Skeletal muscle tissue (tissue), 4 donors: ENCODE results near the gene THOP1. TPM values are rescaled to one million over a fixed set of nuclear protein-coding genes. Genes with fewer than 3 reads are reported as not detected.
A peak's percentile ranks its signal among the peaks of the same experiment; 100 is the strongest.

Experiments
- H3K27ac ChIP-seq: one replicate; pipeline ENCODE4 v1.7.0; 2013; ENCODE audit warnings: mild to moderate bottlenecking, low read depth, low read length, inconsistent platforms
- H3K27me3 ChIP-seq, 3 donors: one replicate each; pipeline ENCODE4 v1.7.0; 2013; ENCODE audit warnings: low read length in 3 of 3; ENCODE audit not compliant: control insufficient read depth in 3 of 3, insufficient read depth in 3 of 3
- H3K36me3 ChIP-seq, 3 donors: one replicate each; pipeline ENCODE4 v1.7.0; 2013; ENCODE audit warnings: low read length in 3 of 3; ENCODE audit not compliant: control insufficient read depth in 3 of 3, insufficient read depth in 3 of 3
- H3K4me1 ChIP-seq, 3 donors: one replicate each; pipeline ENCODE4 v1.7.0; 2013; ENCODE audit warnings: low read length in 3 of 3, mild to moderate bottlenecking in 3 of 3; ENCODE audit not compliant: control insufficient read depth in 3 of 3, insufficient read depth in 3 of 3
- H3K4me3 ChIP-seq, 3 donors: one replicate each; pipeline ENCODE4 v1.7.0; 2013; ENCODE audit warnings: low read length in 3 of 3
- H3K9ac ChIP-seq, 3 donors: one replicate each; pipeline ENCODE4 v1.7.0; 2013; ENCODE audit warnings: low read length in 3 of 3, mild to moderate bottlenecking in 3 of 3, moderate library complexity in 2 of 3, low read depth in 1 of 3
- H3K9me3 ChIP-seq, 3 donors: one replicate each; pipeline ENCODE4 v1.7.0; 2013; ENCODE audit warnings: low read length in 3 of 3; ENCODE audit not compliant: control insufficient read depth in 3 of 3
- total RNA-seq: library from RNA; depleted of rRNA; stranded (reverse); fragments of >200 nt; gene quantifications from one replicate; pipeline ENCODE4 v1.2.3, GENCODE V29; 2014
- donor health status: Osteomylitis.

The THOP1 gene
- total RNA-seq, 1 donor from 2014 or later = 34.4 TPM

- Histone ChIP-seq H3K27me3 (no peaks in the 10 kb centered on the region), H3K27ac (no peak overlapping the region), H3K4me3 (no peak overlapping the region), H3K36me3 (peaks cover 51 to 65% (median 55%) of the 10 kb centered on the region in 3 donors), H3K9me3 (no peaks in the 10 kb centered on the region), H3K9ac (no peak overlapping the region), H3K4me1 (no peaks in the 10 kb centered on the region)
These were observed 23.2 kb upstream of the THOP1 start for GRCh38 chr19:2761876-2762782.

- Histone ChIP-seq H3K9ac (no peak overlapping the region), H3K9me3 (no peaks in the 10 kb centered on the region), H3K4me1 (no peaks in the 10 kb centered on the region), H3K27ac (no peak overlapping the region), H3K27me3 (no peaks in the 10 kb centered on the region), H3K36me3 (peaks cover 53 to 63% (median 54%) of the 10 kb centered on the region in 3 donors), H3K4me3 (no peak overlapping the region)
These were observed 22.4 kb upstream of the THOP1 start for GRCh38 chr19:2762783-2763496.

GRCh38 chr19:2763687-2764086 lies 21.6 kb upstream of the THOP1 start:
- Histone ChIP-seq H3K27me3 (no peaks in the 10 kb centered on the region), H3K9ac (no peak overlapping the region), H3K36me3 (peaks cover 53 to 60% (median 57%) of the 10 kb centered on the region in 3 donors), H3K9me3 (no peaks in the 10 kb centered on the region), H3K27ac (no peak overlapping the region), H3K4me1 (peaks cover 0 to 2% (median 0%) of the 10 kb centered on the region in 3 donors), H3K4me3 (no peak overlapping the region)

- Histone ChIP-seq H3K9ac (no peak overlapping the region), H3K36me3 (peaks cover 49 to 54% (median 54%) of the 10 kb centered on the region in 3 donors)
These were observed 20.4 kb upstream of the THOP1 start for GRCh38 chr19:2764945-2765344.

GRCh38 chr19:2765376-2765775 lies 19.9 kb upstream of the THOP1 start:
- Histone ChIP-seq H3K9me3 (no peaks in the 10 kb centered on the region), H3K4me1 (peaks cover 9 to 13% (median 10%) of the 10 kb centered on the region in 3 donors), H3K9ac (no peak overlapping the region), H3K27me3 (no peaks in the 10 kb centered on the region), H3K36me3 (peaks cover 48 to 54% (median 54%) of the 10 kb centered on the region in 3 donors), H3K27ac (no peak overlapping the region), H3K4me3 (no peak overlapping the region)

More at GRCh38 chr19:2764945-2765344, 20.4 kb upstream of the THOP1 start:
- Histone ChIP-seq H3K9me3 (no peaks in the 10 kb centered on the region), H3K27ac (no peak overlapping the region), H3K27me3 (no peaks in the 10 kb centered on the region), H3K4me1 (peaks cover 6 to 8% (median 6%) of the 10 kb centered on the region in 3 donors), H3K4me3 (no peak overlapping the region)

GRCh38 chr19:2766594-2767372 lies 18.5 kb upstream of the THOP1 start:
- Histone ChIP-seq H3K9ac (no peak overlapping the region), H3K4me3 (no peak overlapping the region), H3K27ac (no peak overlapping the region), H3K36me3 (peaks cover 40 to 47% (median 45%) of the 10 kb centered on the region in 3 donors), H3K4me1 (peaks cover 22 to 26% (median 24%) of the 10 kb centered on the region in 3 donors), H3K9me3 (no peaks in the 10 kb centered on the region), H3K27me3 (no peaks in the 10 kb centered on the region)

GRCh38 chr19:2767688-2768087 lies 17.6 kb upstream of the THOP1 start:
- H3K4me1 ChIP-seq = peaks cover 27 to 34% (median 33%) of the 10 kb centered on the region in 3 donors
- no peaks in the 10 kb centered on the region for H3K9me3 ChIP-seq
- H3K27me3 ChIP-seq = no peaks in the 10 kb centered on the region
- peaks cover 35 to 38% (median 38%) of the 10 kb centered on the region in 3 donors for H3K36me3 ChIP-seq
- H3K27ac ChIP-seq = no peak overlapping the region
- H3K9ac ChIP-seq = no peak overlapping the region
- no peak overlapping the region for H3K4me3 ChIP-seq

- no peaks in the 10 kb centered on the region for H3K9me3 ChIP-seq
- peaks cover 27 to 34% (median 33%) of the 10 kb centered on the region in 3 donors for H3K4me1 ChIP-seq
- no peak overlapping the region for H3K27ac ChIP-seq
- H3K4me3 ChIP-seq = no peak overlapping the region
- H3K27me3 ChIP-seq = no peaks in the 10 kb centered on the region
- H3K9ac ChIP-seq = no peak overlapping the region
- H3K36me3 ChIP-seq = peaks cover 27 to 33% (median 30%) of the 10 kb centered on the region in 3 donors
These were observed 16.8 kb upstream of the THOP1 start for GRCh38 chr19:2768365-2769132.

- Histone ChIP-seq H3K27ac (no peak overlapping the region), H3K36me3 (peaks cover 20 to 27% (median 26%) of the 10 kb centered on the region in 3 donors), H3K9me3 (no peaks in the 10 kb centered on the region), H3K9ac (peak overlapping the region in 1 of 3 donors; percentile 54), H3K27me3 (no peaks in the 10 kb centered on the region), H3K4me3 (no peak overlapping the region), H3K4me1 (peaks cover 30 to 38% (median 38%) of the 10 kb centered on the region in 3 donors)
These were observed 16.1 kb upstream of the THOP1 start for GRCh38 chr19:2769218-2769617.
